Skin of body (tissue), 2 donors: Measurements from ENCODE around the gene GALK1. TPM values are rescaled to one million over a fixed set of nuclear protein-coding genes. Genes with fewer than 3 reads are reported as not detected.

Experiments
- DNase-seq: peaks from one replicate; lab custom pipeline; 2025; lab: John Stamatoyannopoulos, UW
- total RNA-seq: library from RNA; depleted of rRNA; stranded (reverse); fragments of >200 nt; gene quantifications from one replicate; pipeline ENCODE4 v1.2.3, GENCODE V29; 2014

The GALK1 gene
- total RNA-seq, 1 donor from 2014 or later, result 19.1 TPM

- DNase-seq, result no peak
Observed at GRCh38 chr17:75751676-75752404, 13.2 kb downstream of the GALK1 start.

GRCh38 chr17:75750661-75751423, 14.2 kb downstream of the GALK1 start:
- DNase-seq, result no peak

GRCh38 chr17:75749545-75750389, 15.2 kb downstream of the GALK1 start:
- no peak for DNase-seq

- DNase-seq, result no peak
Observed at GRCh38 chr17:75748706-75749105, 16.3 kb downstream of the GALK1 start.

DNA sequence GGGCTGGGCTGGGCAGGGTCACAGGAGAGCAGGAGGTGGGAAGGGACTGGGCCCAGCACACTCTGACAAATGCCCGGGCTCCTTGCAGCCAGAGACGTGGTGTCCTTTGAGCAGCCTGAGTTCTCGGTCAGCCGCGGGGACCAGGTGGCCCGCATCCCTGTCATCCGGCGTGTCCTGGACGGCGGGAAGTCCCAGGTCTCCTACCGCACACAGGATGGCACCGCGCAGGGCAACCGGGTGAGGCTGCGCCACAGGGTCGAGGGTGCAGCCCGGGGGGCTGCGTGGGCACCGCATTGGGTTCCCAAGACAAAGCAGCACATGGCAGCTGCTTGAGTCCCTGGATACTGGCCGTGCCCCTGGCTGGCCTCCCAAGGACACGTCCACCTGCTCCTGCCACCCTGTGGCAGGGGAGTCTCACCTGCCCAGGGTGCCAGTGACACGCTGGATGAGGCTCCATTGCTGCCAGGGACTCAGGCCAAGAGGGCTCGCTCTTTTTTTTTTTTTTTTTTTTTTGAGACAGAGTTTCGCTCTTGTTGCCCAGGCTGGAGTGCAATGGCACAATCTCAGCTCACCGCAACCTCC, 21.3 kb downstream of the GALK1 start:
- DNase-seq, result no peak

- DNase-seq, result no peak
Observed at GRCh38 chr17:75742337-75742736, 22.7 kb downstream of the GALK1 start.

- DNase-seq, result no peak
Observed at GRCh38 chr17:75740631-75741077, 24.3 kb downstream of the GALK1 start.

GRCh38 chr17:75740215-75740614, 24.8 kb downstream of the GALK1 start:
- no peak for DNase-seq

GRCh38 chr17:75739801-75740200, 25.2 kb downstream of the GALK1 start:
- DNase-seq, result no peak

DNA sequence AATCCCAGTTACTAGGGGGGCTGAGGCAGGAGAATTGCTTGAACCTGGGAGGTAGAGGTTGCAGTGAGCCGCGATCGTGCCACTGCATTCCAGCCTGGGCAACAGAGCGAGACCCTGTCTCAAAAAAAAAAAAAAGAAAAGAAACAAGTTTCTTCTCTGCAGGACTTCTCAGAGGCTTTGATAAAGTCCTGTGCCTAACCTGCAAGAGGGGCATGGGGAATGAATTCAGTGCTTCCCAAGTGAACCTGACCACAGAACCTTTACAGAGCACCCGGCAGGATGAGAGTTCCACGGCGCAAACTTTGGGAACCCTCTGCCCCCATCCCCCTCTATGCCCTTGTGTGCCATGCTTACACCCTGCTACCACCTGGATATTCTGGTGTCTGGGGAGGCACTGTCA, 25.8 kb downstream of the GALK1 start:
- DNase-seq, result no peak

GRCh38 chr17:75738218-75738802, 26.7 kb downstream of the GALK1 start:
- DNase-seq, result no peak

- DNase-seq, result no peak
Observed at GRCh38 chr17:75737133-75737962, 27.6 kb downstream of the GALK1 start.

- no peak for DNase-seq
Observed at GRCh38 chr17:75736173-75736835, 28.7 kb downstream of the GALK1 start.

DNA sequence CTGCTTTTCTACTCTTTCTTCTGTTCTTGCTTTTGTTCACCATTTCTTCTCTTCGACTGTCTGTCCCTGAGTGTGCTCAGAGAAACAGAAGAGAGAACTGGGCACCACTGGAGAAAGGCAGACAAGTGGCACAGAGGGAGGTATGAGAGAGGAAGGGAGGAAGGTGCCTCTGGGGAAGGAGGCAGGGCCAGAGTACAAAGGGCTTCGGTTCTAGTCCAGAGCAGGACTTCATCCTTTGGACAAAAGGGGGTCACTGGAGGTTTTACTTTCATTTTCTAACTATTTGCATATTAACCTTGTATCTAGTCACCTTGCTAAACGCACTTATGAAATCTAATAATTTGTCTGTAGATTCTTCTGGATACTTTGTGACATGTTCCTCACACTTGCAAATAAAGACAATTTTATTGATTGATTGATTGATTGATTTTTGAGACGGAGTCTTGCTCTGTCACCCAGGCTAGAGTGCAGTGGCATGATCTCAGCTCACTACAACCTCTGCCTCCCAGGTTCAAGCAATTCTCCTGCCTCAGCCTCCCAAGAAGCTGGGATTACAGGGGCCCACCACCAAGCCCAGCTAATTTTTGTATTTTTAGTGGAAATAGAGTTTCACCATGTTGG, 30.2 kb downstream of the GALK1 start:
- no peak for DNase-seq

GRCh38 chr17:75733471-75733870, 31.5 kb downstream of the GALK1 start:
- no peak for DNase-seq

DNA sequence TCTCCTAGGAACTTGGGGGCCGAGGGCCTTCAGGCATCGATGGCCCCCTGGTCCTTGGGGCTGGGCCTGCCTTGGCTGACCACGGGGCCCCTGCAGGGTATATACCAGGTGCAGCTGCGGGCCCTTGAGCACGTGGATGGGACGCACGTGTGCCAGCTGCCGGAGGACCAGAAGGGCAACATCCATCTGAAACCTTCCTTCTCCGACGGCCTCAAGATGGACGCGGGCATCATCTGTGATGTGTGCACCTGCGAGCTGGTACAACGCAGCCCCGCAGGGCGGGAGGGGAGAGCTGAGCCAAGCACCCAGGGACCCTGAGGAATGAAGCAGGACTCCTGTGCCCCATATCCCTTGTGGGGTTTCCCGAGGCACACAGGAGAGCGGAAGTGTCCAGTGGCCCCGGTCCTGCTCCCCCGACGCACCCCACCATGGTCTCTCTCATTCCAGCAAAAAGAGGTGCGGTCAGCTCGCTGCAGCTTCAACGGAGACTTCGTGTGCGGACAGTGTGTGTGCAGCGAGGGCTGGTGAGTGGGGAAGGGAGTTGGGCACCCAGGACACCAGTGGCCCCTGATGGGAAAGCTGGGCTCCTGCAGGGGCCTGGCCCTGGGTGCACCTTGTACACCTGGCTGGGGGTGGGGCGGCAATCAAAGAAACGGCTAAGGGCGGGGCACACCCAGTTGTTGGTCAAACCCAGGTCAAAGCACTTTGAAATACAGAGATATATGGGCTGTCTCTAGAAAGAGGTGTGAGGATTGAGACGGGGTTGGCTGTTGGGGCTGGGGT, 33.1 kb downstream of the GALK1 start:
- DNase-seq, result no peak

DNA sequence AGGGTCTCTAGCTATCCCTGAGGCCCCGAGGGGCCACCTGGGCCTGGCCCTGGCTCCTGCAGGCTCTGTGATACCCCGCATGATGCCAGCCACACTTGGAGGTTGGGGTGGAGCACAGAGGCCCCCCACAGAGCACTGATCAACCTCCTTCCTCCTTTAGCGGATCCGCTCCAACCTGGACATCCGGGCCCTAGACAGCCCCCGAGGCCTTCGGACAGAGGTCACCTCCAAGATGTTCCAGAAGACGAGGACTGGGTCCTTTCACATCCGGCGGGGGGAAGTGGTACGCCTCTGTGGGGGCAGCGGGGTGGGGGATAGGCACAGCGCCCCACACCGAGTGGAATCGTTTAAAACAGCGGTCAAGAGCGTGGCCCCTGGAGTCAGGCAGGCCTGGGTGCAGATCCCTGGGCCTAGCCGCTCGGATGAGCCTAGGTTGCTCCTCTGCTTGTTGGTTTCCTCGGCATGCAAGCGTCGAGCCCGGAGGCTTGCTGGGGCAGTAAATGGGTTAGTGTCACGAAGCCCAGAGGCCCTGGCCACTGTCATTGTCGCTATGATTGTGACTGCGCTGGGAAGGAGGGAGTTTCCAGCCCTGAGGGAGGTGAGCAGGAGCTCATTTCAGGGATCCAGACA, 33.8 kb downstream of the GALK1 start:
- no peak for DNase-seq

GRCh38 chr17:75730065-75730464, 34.9 kb downstream of the GALK1 start:
- no peak for DNase-seq
